AG04450 (cell line): ENCODE measurements around the gene SUSD5. TPM values are rescaled to one million over a fixed set of nuclear protein-coding genes. Genes with fewer than 3 reads are reported as not detected.
A peak's percentile ranks its signal among the peaks of the same experiment; 100 is the strongest.

ENCODE experiments used
- CTCF ChIA-PET: fragments of 300-600, 350-600 bp; formaldehyde crosslinking; extraction: SDS; loops from one replicate; lab custom pipeline; 2022; ENCODE audit warnings: antibody characterized with exemption, inconsistent platforms; lab: Charles Lee
- POLR2A ChIA-PET: fragments of 350-600 bp; formaldehyde crosslinking; extraction: SDS; loops from one replicate; lab custom pipeline; 2021; ENCODE audit warnings: antibody characterized with exemption, inconsistent platforms; lab: Yijun Ruan, JAX
- DNase-seq: peaks from one replicate; pipeline ENCODE4 v3.0.0-alpha.2; 2011; ENCODE audit warnings: low read depth, low spot score
- H3K27ac ChIP-seq: one replicate; pipeline ENCODE4 v1.5.1; 2012; ENCODE audit warnings: low read depth, low read length, control low read depth
- H3K27me3 ChIP-seq: one replicate; pipeline ENCODE4 v1.6.0; 2012; ENCODE audit warnings: low read length; ENCODE audit not compliant: control insufficient read depth, insufficient read depth
- H3K4me3 ChIP-seq: 2 replicates; pipeline ENCODE4 v1.5.1; 2011; ENCODE audit warnings: mild to moderate bottlenecking, low read depth, low read length, control low read depth
- H3K9me3 ChIP-seq: 2 replicates; pipeline ENCODE4 v1.5.1; 2012; ENCODE audit warnings: low read length; ENCODE audit not compliant: control insufficient read depth, insufficient read depth
- polyA plus RNA-seq: library from polyadenylated mRNA; depleted of rRNA; stranded (reverse); fragments of >200 nt; gene quantifications from 2 replicates; pipeline ENCODE4 v1.2.3, GENCODE V29; 2011
- TF ChIP-seq, protein P1 (sequence below): IDR thresholded peaks from 2 replicates; pipeline ENCODE4 v1.5.1; 2011; ENCODE audit warnings: low read depth, low read length, control low read depth, inconsistent platforms

The SUSD5 gene
- polyA plus RNA-seq, 1 experiment = 1.8 TPM

DNA sequence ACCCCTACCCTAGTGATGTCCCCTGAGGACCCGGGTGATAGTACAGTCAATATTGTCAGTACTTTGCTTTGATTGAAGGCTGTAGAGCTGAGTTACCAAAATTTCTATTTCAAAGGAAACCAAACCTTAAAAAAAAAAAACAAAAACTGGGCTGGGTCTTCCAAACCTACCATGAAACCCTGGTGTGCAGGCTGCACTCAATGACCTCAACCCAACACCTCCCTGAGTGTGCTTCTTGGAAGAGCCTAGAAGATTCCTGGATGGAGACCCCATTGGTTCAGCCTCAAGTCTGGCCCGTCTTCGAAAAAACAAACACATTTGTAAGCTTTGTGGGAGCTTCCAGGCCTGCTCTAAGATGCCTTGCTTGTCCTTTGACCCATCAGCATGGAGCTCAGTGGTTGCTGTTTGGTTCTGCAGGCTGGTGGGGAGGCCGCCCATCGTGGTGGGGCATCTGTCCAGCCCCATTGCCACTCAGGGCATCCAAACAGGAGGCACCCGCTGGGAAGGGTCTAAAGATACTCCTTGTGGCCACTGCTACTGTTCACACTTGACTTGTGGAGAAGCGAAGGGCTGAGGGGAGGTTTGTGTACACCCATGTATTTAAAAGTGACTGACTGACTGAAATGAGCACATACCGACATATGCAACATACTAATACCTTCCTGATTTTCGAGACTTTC lies 72.6 kb downstream of the SUSD5 start:
- DNase-seq = no peak
- Histone ChIP-seq H3K27me3 (no peaks in the 10 kb centered on the region), H3K27ac (no peak overlapping the region), H3K4me3 (no peak overlapping the region), H3K9me3 (no peaks in the 10 kb centered on the region)
- ChIA-PET CTCF (interaction anchor here (2.7 to 3.8 kb wide), 3 partner anchors 15 to 227 kb away, joined by 12 to 22 read pairs (median 14); no protein-coding TSS in a partner anchor), POLR2A (interaction anchor here (0.6 to 1.2 kb wide), 2 partner anchors 227 to 653 kb away, joined by 3 to 5 read pairs; no protein-coding TSS in a partner anchor)
- TF ChIP-seq, protein P1, sequence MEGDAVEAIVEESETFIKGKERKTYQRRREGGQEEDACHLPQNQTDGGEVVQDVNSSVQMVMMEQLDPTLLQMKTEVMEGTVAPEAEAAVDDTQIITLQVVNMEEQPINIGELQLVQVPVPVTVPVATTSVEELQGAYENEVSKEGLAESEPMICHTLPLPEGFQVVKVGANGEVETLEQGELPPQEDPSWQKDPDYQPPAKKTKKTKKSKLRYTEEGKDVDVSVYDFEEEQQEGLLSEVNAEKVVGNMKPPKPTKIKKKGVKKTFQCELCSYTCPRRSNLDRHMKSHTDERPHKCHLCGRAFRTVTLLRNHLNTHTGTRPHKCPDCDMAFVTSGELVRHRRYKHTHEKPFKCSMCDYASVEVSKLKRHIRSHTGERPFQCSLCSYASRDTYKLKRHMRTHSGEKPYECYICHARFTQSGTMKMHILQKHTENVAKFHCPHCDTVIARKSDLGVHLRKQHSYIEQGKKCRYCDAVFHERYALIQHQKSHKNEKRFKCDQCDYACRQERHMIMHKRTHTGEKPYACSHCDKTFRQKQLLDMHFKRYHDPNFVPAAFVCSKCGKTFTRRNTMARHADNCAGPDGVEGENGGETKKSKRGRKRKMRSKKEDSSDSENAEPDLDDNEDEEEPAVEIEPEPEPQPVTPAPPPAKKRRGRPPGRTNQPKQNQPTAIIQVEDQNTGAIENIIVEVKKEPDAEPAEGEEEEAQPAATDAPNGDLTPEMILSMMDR = no peak

DNA sequence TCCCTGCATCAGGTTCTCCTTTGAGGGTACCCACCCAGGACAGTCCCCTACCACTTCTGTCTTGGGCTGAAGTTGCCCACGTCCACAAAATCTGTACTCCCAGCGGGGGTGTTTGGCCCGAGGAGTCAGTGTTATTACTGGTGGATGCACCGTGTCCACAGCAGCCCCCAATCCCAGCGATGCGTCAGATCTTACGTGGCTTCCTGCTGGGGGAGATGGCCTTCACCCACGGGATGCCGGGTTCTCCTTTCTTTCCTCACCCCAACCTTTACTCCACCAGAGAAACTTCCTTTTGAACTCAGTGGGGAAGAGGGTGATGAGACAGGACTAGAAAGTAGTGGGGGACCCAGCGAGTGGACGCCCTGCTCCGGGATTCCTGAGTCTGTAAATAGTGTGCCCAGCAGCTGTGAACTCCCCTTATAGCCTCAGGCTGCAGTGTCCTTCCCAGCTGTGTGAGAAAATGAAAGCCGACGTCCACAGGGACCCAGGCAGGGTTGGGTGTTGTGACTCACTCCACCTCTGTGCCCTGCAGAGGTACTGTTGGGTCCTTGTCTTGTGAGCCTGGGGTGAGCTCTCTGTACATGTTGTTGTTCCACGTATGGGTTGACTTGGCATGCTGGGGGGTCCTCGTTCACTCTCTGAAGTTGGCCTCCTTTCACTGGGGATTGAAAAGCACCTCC lies 73.2 kb downstream of the SUSD5 start:
- Histone ChIP-seq H3K27me3 (no peaks in the 10 kb centered on the region), H3K4me3 (no peak overlapping the region), H3K9me3 (no peaks in the 10 kb centered on the region), H3K27ac (no peak overlapping the region)
- no peak for DNase-seq
- CTCF ChIA-PET = interaction anchor here (2.7 to 3.3 kb wide), 2 partner anchors 14 to 227 kb away, joined by 12 to 14 read pairs; no protein-coding TSS in a partner anchor
- POLR2A ChIA-PET = interaction anchor here (0.6 to 1.2 kb wide), 2 partner anchors 228 to 654 kb away, joined by 3 to 5 read pairs; no protein-coding TSS in a partner anchor
- TF ChIP-seq, protein P1 = no peak

DNA sequence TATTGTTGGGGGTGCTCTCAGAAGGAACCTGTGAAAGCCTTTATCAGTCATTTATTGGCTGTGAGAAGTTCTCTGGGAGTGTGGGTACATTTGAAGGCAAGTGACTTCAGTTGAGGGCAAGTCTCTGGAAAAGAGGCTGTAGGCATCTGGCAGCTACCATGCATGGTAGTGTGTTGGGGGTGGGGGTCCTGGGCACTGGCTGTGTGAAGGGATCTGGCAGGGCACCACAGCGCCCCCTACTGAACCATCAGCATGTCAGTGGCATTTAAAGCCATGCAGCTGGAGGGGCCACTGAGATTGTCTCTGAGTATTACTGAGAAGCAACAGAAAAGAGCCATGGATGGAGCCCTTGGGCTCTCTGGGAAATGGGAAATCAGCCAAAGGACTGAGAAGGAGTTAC lies 74.2 kb downstream of the SUSD5 start:
- no peak for DNase-seq
- H3K9me3 ChIP-seq = no peaks in the 10 kb centered on the region
- no peaks in the 10 kb centered on the region for H3K27me3 ChIP-seq
- no peak overlapping the region for H3K27ac ChIP-seq
- ChIA-PET CTCF (interaction anchor here (1.2 to 7.9 kb wide), 3 partner anchors 13 to 228 kb away, joined by 5 to 38 read pairs (median 12); no protein-coding TSS in a partner anchor), POLR2A (no interaction called here)
- TF ChIP-seq, protein P1 = 0 out of 2 replicates have a peak, but pooled peaks have one; percentile 11
- no peak overlapping the region for H3K4me3 ChIP-seq

DNA sequence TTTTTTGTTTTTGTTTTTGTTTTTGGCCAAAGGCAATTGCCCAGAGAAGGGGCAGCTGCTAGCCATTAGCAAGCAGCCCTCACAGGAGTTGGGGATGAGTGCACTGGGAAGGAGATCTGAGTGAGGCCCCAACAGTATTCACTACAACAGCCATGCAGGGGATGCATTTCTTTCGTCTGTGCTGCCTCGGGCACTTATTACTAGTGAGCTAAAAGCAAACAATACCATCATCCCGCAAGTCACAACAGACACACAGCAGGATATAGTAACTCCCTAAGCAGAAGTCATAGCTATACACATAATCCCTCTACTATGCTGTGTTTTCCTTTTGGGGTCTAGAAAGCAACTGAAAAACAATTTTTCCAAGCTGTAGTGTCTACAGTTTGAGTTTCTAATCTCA lies 77.6 kb downstream of the SUSD5 start:
- TF ChIP-seq, protein P1 = no peak
- Histone ChIP-seq H3K9me3 (no peaks in the 10 kb centered on the region), H3K27me3 (no peaks in the 10 kb centered on the region), H3K4me3 (no peak overlapping the region), H3K27ac (no peak overlapping the region)
- ChIA-PET POLR2A (no interaction called here), CTCF (interaction anchor here (1.0 to 7.9 kb wide), 3 partner anchors 9 to 635 kb away, joined by 3 to 38 read pairs (median 7); no protein-coding TSS in a partner anchor)
- no peak for DNase-seq
